B cell (primary cell): ENCODE results near the gene SEMA3G.

Source experiments
- CTCF ChIP-seq: fragments of 200-600 bp; IDR thresholded peaks from one replicate; pipeline ENCODE4 v1.8.0; 2022; ENCODE audit warnings: antibody characterized with exemption, mild to moderate bottlenecking
- EZH2 ChIP-seq: IDR thresholded peaks from 2 replicates; pipeline ENCODE4 v1.6.1; 2012; ENCODE audit warnings: borderline replicate concordance, low read depth, mild to moderate bottlenecking, moderate library complexity, low read length; ENCODE audit not compliant: insufficient read depth, poor library complexity, severe bottlenecking

GRCh38 chr3:52406791-52407510 lies 38.0 kb downstream of the SEMA3G start:
- no peak for TF ChIP-seq EZH2
- TF ChIP-seq CTCF: no peak
